Measurements from ENCODE around the gene ADARB2. TPM values are rescaled to one million over a fixed set of nuclear protein-coding genes. Genes with fewer than 3 reads are reported as not detected.

Gene ADARB2
- total and polyA plus RNA-seq, 3 experiments from 2014 or later, result not detected

GRCh38 chr10:1604246-1604645 lies 133.1 kb downstream of the ADARB2 start:
- H3K27me3 Mint-ChIP-seq, result peaks cover 4 to 20% of the 10 kb centered on the region in 2 donors

GRCh38 chr10:1603181-1603580 lies 134.1 kb downstream of the ADARB2 start:
- Histone ChIP-seq H3K36me3 (ENCODE audit: insufficient read depth, low read length) (no peaks in the 10 kb centered on the region), H3K9me3 (ENCODE audit: low read length) (no peaks in the 10 kb centered on the region), H3K27ac (ENCODE audit: low read depth, low read length) (no peak overlapping the region), H3K4me3 (ENCODE audit: low read length) (no peak overlapping the region), H3K27me3 (ENCODE audit: insufficient read depth, low read length, poor library complexity, severe bottlenecking) (no peaks in the 10 kb centered on the region), H3K4me1 (ENCODE audit: insufficient read depth, low read length) (no peaks in the 10 kb centered on the region)
- Mint-ChIP-seq H3K36me3 (no peaks in the 10 kb centered on the region), H3K4me1 (peaks cover 0 to 4% (median 2%) of the 10 kb centered on the region in 3 donors), H3K4me3 (no peak overlapping the region), H3K9me3 (no peaks in the 10 kb centered on the region), H3K27me3 (peaks cover 4 to 13% of the 10 kb centered on the region in 2 donors), H3K27ac (no peak overlapping the region)
- DNase-seq, result no peak
- CTCF ChIA-PET, result no interaction called here
- POLR2A ChIA-PET, result no interaction called here

More at GRCh38 chr10:1604246-1604645, 133.1 kb downstream of the ADARB2 start:
- H3K4me1 ChIP-seq (ENCODE audit: insufficient read depth, low read length), result no peaks in the 10 kb centered on the region
- ChIA-PET CTCF (no interaction called here), POLR2A (no interaction called here)
- Mint-ChIP-seq H3K36me3 (no peaks in the 10 kb centered on the region), H3K9me3 (no peaks in the 10 kb centered on the region), H3K4me1 (peaks cover 0 to 11% (median 6%) of the 10 kb centered on the region in 3 donors), H3K27ac (no peak overlapping the region), H3K4me3 (no peak overlapping the region)
- H3K27ac ChIP-seq (ENCODE audit: low read depth, low read length), result no peak overlapping the region
- no peaks in the 10 kb centered on the region for H3K27me3 ChIP-seq (ENCODE audit: insufficient read depth, low read length, poor library complexity, severe bottlenecking)
- no peaks in the 10 kb centered on the region for H3K36me3 ChIP-seq (ENCODE audit: insufficient read depth, low read length)
- H3K4me3 ChIP-seq (ENCODE audit: low read length), result no peak overlapping the region
- H3K9me3 ChIP-seq (ENCODE audit: low read length), result no peaks in the 10 kb centered on the region
- DNase-seq, result no peak

- H3K27ac Mint-ChIP-seq, result no peak overlapping the region
- H3K4me3 Mint-ChIP-seq, result no peak overlapping the region
- H3K27me3 ChIP-seq (ENCODE audit: insufficient read depth, low read length, poor library complexity, severe bottlenecking), result no peaks in the 10 kb centered on the region
- no peaks in the 10 kb centered on the region for H3K9me3 Mint-ChIP-seq
- no peaks in the 10 kb centered on the region for H3K4me1 ChIP-seq (ENCODE audit: insufficient read depth, low read length)
- no peak overlapping the region for H3K4me3 ChIP-seq (ENCODE audit: low read length)
- ChIA-PET POLR2A (no interaction called here), CTCF (no interaction called here)
- no peak for DNase-seq
- no peaks in the 10 kb centered on the region for H3K4me1 Mint-ChIP-seq
- no peaks in the 10 kb centered on the region for H3K36me3 Mint-ChIP-seq
- H3K36me3 ChIP-seq (ENCODE audit: insufficient read depth, low read length), result no peaks in the 10 kb centered on the region
- peaks cover 4% of the 10 kb centered on the region in 2 donors for H3K27me3 Mint-ChIP-seq
- no peak overlapping the region for H3K27ac ChIP-seq (ENCODE audit: low read depth, low read length)
- H3K9me3 ChIP-seq (ENCODE audit: low read length), result no peaks in the 10 kb centered on the region
Measured at GRCh38 chr10:1602037-1602484, 135.3 kb downstream of the ADARB2 start.

GRCh38 chr10:1601406-1601805 lies 135.9 kb downstream of the ADARB2 start:
- Mint-ChIP-seq H3K4me1 (no peaks in the 10 kb centered on the region), H3K27ac (no peak overlapping the region), H3K27me3 (peaks cover 0 to 3% of the 10 kb centered on the region in 2 donors), H3K4me3 (no peak overlapping the region), H3K9me3 (no peaks in the 10 kb centered on the region), H3K36me3 (no peaks in the 10 kb centered on the region)
- DNase-seq, result no peak
- H3K4me3 ChIP-seq (ENCODE audit: low read length), result no peak overlapping the region
- no peaks in the 10 kb centered on the region for H3K36me3 ChIP-seq (ENCODE audit: insufficient read depth, low read length)
- H3K27ac ChIP-seq (ENCODE audit: low read depth, low read length), result no peak overlapping the region
- ChIA-PET POLR2A (no interaction called here), CTCF (no interaction called here)
- no peaks in the 10 kb centered on the region for H3K4me1 ChIP-seq (ENCODE audit: insufficient read depth, low read length)
- no peaks in the 10 kb centered on the region for H3K27me3 ChIP-seq (ENCODE audit: insufficient read depth, low read length, poor library complexity, severe bottlenecking)
- H3K9me3 ChIP-seq (ENCODE audit: low read length), result no peaks in the 10 kb centered on the region

GRCh38 chr10:1600861-1601260 lies 136.5 kb downstream of the ADARB2 start:
- no peak for DNase-seq
- Mint-ChIP-seq H3K27ac (no peak overlapping the region), H3K4me3 (no peak overlapping the region), H3K4me1 (no peaks in the 10 kb centered on the region), H3K9me3 (no peaks in the 10 kb centered on the region), H3K36me3 (no peaks in the 10 kb centered on the region), H3K27me3 (peaks cover 0 to 5% of the 10 kb centered on the region in 2 donors)
- H3K4me1 ChIP-seq (ENCODE audit: insufficient read depth, low read length), result no peaks in the 10 kb centered on the region
- CTCF ChIA-PET, result no interaction called here
- POLR2A ChIA-PET, result no interaction called here
- H3K27ac ChIP-seq (ENCODE audit: low read depth, low read length), result no peak overlapping the region
- no peaks in the 10 kb centered on the region for H3K9me3 ChIP-seq (ENCODE audit: low read length)
- no peaks in the 10 kb centered on the region for H3K27me3 ChIP-seq (ENCODE audit: insufficient read depth, low read length, poor library complexity, severe bottlenecking)
- no peaks in the 10 kb centered on the region for H3K36me3 ChIP-seq (ENCODE audit: insufficient read depth, low read length)
- H3K4me3 ChIP-seq (ENCODE audit: low read length), result no peak overlapping the region

- Histone ChIP-seq H3K4me1 (ENCODE audit: insufficient read depth, low read length) (no peaks in the 10 kb centered on the region), H3K27me3 (ENCODE audit: insufficient read depth, low read length, poor library complexity, severe bottlenecking) (no peaks in the 10 kb centered on the region), H3K4me3 (ENCODE audit: low read length) (no peak overlapping the region), H3K27ac (ENCODE audit: low read depth, low read length) (no peak overlapping the region), H3K9me3 (ENCODE audit: low read length) (no peaks in the 10 kb centered on the region), H3K36me3 (ENCODE audit: insufficient read depth, low read length) (no peaks in the 10 kb centered on the region)
- Mint-ChIP-seq H3K36me3 (no peaks in the 10 kb centered on the region), H3K4me3 (no peak overlapping the region), H3K4me1 (no peaks in the 10 kb centered on the region), H3K27ac (no peak overlapping the region), H3K9me3 (no peaks in the 10 kb centered on the region), H3K27me3 (peaks cover 6 to 7% of the 10 kb centered on the region in 2 donors)
- POLR2A ChIA-PET, result no interaction called here
- CTCF ChIA-PET, result no interaction called here
- DNase-seq, result no peak
Measured at GRCh38 chr10:1598393-1599153, 138.8 kb downstream of the ADARB2 start.

GRCh38 chr10:1597370-1598146 lies 139.8 kb downstream of the ADARB2 start:
- no peaks in the 10 kb centered on the region for H3K36me3 Mint-ChIP-seq
- peaks cover 0 to 2% (median 0%) of the 10 kb centered on the region in 5 donors for H3K9me3 Mint-ChIP-seq
- no peaks in the 10 kb centered on the region for H3K4me1 Mint-ChIP-seq
- no peaks in the 10 kb centered on the region for H3K4me1 ChIP-seq (ENCODE audit: insufficient read depth, low read length)
- no peak overlapping the region for H3K4me3 Mint-ChIP-seq
- H3K4me3 ChIP-seq (ENCODE audit: low read length), result no peak overlapping the region
- peaks cover 9 to 11% of the 10 kb centered on the region in 2 donors for H3K27me3 Mint-ChIP-seq
- POLR2A ChIA-PET, result no interaction called here
- H3K9me3 ChIP-seq (ENCODE audit: low read length), result no peaks in the 10 kb centered on the region
- CTCF ChIA-PET, result no interaction called here
- DNase-seq, result no peak
- no peaks in the 10 kb centered on the region for H3K36me3 ChIP-seq (ENCODE audit: insufficient read depth, low read length)
- H3K27me3 ChIP-seq (ENCODE audit: insufficient read depth, low read length, poor library complexity, severe bottlenecking), result no peaks in the 10 kb centered on the region
- H3K27ac ChIP-seq (ENCODE audit: low read depth, low read length), result no peak overlapping the region
- H3K27ac Mint-ChIP-seq, result no peak overlapping the region

- H3K27me3 Mint-ChIP-seq, result peaks cover 9 to 11% of the 10 kb centered on the region in 2 donors
- POLR2A ChIA-PET, result no interaction called here
- no peak overlapping the region for H3K4me3 ChIP-seq (ENCODE audit: low read length)
- CTCF ChIA-PET, result no interaction called here
- H3K4me1 Mint-ChIP-seq, result no peaks in the 10 kb centered on the region
- no peak for DNase-seq
- no peaks in the 10 kb centered on the region for H3K9me3 ChIP-seq (ENCODE audit: low read length)
- peaks cover 0 to 2% (median 0%) of the 10 kb centered on the region in 5 donors for H3K9me3 Mint-ChIP-seq
- no peak overlapping the region for H3K4me3 Mint-ChIP-seq
- no peaks in the 10 kb centered on the region for H3K27me3 ChIP-seq (ENCODE audit: insufficient read depth, low read length, poor library complexity, severe bottlenecking)
- H3K36me3 ChIP-seq (ENCODE audit: insufficient read depth, low read length), result no peaks in the 10 kb centered on the region
- H3K27ac Mint-ChIP-seq, result no peak overlapping the region
- H3K36me3 Mint-ChIP-seq, result no peaks in the 10 kb centered on the region
- no peak overlapping the region for H3K27ac ChIP-seq (ENCODE audit: low read depth, low read length)
- no peaks in the 10 kb centered on the region for H3K4me1 ChIP-seq (ENCODE audit: insufficient read depth, low read length)
Measured at GRCh38 chr10:1596482-1597099, 140.7 kb downstream of the ADARB2 start.
